HL-60/S4 (cell line): ENCODE data around the gene TM7SF2.

Source experiments
- in situ Hi-C: fragments of 300-500 bp; cut with MboI; formaldehyde crosslinking; loops from 2 replicates; pipeline ENCODE4 v1.14.3; 2022; ENCODE audit warnings: low sequenced_read_pairs

Gene TM7SF2

DNA sequence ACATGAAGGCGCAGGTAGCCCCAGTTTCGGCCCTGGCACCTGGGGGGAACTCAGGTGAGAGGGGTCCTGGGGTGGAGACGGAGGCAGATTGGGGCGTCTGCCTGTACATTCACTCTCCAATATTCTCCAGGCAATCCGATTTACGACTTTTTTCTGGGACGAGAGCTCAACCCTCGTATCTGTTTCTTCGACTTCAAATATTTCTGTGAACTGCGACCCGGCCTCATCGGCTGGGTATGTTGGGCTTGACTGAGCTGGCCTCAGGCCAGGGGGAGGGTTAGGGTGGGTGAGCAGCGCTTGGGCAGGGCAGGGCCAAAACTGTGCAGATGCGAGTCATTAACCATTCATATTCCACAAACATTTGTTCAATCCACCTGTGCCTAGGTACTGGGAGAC is 1.7 kb downstream of the TM7SF2 start:
- in situ Hi-C loops = loop anchor here (10.0 kb wide), 1 partner anchor 269 kb away; the partner anchor contains the start of gene CDC42BPG

DNA sequence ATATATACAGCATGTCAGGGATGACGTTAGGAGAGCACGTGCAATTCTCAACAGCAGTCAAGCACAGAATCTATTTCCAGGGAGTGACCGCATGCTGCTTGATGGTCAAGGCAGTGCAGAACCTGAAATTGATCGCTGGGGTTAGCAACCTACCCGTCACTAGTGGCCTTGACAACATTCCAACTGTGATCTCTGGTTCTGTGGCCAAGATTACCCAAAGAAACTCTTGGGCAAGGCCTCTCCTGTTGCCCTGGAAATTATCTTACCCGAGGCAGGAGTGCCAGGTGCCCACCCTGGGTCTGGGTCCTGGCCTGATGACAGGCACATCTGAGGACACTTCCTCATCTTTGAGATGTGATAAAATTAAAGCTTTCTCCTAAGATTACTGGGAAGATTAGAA is 2.2 kb downstream of the TM7SF2 start:
- in situ Hi-C loops = loop anchor here (10.0 kb wide), 1 partner anchor 269 kb away; the partner anchor contains the start of gene CDC42BPG

DNA sequence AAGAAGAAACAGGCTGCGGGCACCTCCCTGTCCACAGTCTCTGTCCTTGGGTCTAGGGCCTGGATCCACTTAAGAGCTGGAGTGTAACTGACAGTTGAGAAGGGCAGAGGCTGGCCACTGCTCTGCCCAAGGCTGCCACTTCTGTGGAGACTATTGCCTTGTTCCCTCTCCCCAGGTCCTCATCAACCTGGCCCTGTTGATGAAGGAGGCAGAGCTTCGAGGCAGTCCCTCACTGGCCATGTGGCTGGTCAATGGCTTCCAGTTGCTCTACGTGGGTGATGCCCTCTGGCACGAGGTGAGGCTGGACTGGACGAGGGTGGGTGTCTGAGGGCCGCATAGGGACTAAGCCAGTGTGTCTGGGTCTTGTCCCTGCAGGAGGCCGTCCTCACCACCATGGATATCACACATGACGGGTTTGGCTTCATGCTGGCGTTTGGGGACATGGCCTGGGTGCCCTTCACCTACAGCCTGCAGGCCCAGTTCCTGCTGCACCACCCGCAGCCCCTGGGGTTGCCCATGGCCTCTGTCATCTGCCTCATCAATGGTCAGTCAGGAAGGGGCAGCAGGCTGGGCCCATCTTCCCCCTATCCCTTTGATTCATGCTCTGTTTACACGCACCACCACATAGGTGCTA is 3.0 kb downstream of the TM7SF2 start:
- in situ Hi-C loops = loop anchor here (10.0 kb wide), 1 partner anchor 270 kb away; the partner anchor contains the start of gene CDC42BPG

DNA sequence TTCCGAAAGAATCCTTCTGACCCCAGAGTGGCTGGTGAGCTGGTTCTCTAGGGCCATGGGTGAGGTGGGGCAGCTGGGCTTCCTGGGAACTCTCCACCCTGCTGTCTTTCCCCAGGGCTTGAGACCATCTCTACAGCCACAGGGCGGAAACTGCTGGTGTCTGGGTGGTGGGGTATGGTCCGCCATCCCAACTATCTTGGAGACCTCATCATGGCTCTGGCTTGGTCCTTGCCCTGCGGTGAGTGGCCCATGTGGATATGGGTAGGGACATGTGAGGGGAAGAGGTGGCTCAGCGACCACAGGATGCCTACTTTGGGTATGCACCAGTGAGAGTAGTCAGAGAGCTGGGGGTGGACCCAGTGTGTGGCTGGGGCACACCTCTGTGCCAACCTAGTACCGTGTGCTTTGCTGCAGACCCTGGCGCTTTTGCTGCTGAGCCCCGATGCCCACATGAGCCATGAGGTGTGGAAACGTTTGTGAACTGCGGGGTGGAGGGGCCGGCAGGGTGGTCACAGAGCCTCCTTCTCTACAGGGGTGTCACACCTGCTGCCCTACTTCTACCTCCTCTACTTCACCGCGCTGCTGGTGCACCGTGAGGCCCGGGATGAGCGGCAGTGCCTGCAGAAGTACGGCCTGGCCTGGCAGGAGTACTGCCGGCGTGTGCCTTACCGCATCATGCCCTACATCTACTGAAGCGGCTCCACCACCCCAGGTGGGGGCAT is 3.9 kb downstream of the TM7SF2 start:
- in situ Hi-C loops = loop anchor here (10.0 kb wide), 1 partner anchor 271 kb away; the partner anchor contains the start of gene CDC42BPG

DNA sequence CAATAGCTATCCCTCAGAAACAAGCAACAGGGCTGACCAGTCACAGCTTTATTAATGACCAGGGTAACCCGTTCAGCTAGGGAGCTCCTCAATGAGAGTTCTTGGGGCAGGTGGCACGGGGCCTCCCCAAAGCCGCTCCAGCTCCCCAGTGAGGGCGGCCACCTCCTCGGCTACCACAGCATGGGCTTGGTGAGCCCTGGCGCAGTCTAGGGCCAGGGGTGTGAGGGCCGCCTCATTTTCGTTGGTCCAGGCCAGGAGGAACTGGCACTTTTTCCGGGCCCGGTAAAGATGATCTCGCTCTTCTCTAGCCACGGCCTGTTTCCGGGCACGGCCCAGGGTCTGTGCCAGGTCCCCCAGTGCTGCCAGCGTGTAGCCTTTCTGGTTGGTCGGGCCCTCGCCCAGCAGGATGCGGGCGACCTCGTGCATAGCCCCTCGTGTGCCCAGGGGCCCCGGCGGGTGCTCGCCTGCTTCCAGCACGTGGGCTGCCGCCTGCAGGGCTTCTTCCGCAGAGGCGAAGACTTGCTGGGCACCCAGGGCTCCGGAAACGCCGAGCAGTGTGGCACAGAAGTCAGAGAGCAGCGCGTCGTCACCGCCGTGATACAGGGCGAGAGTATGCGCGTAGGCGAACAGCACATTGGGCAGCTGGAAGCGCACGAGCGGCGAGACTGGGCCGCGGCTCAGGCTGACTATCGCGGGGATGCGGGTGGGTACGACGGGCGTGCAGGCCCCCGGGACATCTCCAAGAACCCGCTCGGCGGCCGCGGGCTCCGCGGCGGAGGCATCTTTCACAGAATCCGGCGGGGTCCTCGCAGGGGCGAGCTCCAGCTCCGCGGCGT is 4.9 kb downstream of the TM7SF2 start:
- in situ Hi-C loops = loop anchor here (10.0 kb wide), 1 partner anchor 272 kb away; the partner anchor contains the start of gene CDC42BPG

DNA sequence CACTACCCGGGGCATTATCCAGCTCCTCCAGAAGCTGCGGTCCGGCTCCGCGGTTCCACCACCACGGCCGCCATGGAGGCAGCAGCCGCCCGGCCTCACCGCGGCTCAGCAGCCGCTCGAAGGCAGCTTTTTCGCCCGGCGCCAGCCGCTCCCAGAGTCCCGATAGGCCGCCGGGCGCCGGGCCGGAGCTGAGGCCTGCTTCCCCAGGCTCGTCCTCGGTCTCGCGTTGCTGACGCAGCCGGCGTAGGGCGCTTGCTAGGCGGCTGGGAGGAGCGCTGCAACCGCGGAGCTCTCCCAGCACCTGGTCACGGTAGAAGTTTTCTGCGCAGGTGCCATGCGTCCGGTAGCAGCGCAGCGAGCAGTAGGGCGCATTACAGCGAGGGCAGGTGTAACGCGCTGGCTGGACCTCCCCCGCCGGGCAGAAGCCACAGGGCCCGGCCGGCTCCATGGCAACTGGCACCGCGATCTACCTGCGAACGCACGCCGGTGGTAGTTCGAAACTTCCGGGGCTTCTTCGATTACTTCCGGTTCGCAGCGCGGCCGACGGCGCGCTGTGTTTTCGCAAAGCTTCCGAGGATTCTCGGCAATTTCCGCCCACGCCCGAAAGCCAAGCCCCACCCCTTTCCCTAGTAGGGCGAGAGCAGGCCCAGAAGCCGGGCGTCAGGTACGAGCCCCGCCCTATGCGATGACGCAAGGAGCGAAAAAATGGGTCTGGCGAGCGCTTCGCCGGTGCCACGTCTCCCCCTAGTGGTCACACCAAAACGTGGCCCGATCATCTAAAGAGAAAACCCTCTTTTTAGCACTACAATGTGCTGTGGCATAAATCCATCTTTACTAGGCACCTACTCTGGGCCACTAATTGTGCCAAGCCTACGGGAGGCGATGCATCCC is 5.8 kb downstream of the TM7SF2 start, which contains the start of gene ZNHIT2:
Gene ZNHIT2, minus strand, starts transcription at position 496 of the 891 bp plus-strand sequence. Its CDS starts 48 bp downstream, at position 448.
- in situ Hi-C loops = loop anchor here (10.0 kb wide), 1 partner anchor 273 kb away; the partner anchor contains the start of gene CDC42BPG

DNA sequence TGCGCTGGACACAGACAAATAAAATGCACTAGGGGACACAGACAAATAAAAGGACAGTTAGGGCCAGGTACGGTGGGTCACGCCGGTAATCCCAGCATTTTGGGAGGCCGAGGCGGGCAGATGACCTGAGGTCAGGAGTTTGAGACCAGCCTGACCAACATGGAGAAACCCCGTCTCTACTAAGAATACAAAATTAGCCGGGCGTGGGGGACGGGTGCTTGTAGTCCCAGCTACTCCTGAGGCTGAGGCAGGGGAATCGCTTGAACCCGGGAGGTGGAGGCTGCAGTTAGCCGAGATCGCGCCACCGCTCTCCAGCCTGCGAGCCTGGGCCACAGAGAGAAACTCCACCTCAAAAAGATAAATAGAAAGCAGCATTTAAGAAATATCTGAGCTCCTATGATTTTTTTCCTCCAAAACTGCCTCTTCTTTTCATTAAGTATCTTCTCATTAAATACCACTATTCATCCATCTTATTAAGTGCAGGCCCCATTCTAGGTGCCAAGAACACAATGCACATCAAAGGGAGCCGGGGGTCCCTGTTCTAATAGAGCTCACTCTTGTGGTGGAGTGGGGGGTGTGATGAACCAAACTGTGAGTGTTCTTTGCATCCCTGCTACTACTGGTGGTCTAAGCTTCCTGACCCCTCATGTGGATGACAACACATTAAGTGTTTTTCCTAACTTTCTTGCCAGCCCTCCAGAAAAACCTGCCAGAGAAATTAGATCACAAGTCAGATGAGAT is 6.6 kb downstream of the TM7SF2 start:
- in situ Hi-C loops = loop anchor here (10.0 kb wide), 1 partner anchor 273 kb away; the partner anchor contains the start of gene CDC42BPG

DNA sequence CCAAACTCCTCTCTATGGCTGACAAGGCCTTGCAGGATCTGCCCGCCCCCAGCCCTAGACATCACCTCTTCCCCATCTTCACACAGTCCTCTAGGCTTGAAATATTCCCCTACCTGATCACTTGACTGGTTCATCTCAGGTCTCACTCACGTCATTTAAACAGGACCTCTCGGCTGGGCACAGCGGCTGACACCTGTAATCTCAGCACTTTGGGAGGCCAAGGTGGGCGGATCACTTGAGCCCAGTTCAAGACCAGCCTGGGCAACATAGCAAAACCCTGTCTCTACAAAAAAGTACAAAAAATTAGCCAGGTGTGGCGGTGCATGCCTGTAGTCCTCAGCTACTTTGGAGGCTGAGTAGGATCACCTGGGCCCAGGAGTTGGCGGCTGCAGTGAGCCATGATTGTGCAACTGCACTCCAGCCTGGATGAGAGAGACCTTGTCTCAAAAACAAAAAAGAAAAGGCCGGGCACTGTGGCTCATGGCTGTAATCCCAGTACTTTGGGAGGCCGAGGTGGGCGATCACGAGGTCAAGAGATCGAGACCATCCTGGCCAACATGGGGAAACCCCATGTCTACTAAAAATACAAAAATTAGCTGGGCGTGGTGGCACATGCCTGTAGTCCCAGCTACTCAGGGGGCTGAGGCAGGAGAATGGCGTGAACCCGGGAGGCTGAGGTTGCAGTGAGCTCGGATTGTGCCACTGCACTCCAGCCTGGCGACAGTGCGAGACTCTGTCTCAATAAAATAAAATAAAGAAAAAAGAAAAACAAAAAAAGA is 7.4 kb downstream of the TM7SF2 start:
- in situ Hi-C loops = loop anchor here (10.0 kb wide), 1 partner anchor 274 kb away; the partner anchor contains the start of gene CDC42BPG

DNA sequence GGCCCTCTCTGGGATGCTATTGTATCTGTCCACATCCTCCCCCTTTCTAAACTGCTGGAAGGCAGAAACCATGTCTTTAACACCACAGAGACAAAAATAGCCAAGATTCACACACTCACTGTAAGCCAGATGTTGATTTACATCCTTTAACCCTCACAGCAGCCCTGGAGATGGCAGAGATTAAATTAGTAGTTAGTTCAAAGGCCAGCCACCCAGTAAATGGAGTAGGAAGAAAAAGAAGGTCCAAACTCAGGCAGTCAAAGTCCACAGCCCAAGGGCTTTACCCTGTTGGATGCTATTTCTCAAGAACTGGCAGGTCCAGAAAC is 8.0 kb downstream of the TM7SF2 start:
- in situ Hi-C loops = loop anchor here (10.0 kb wide), 1 partner anchor 275 kb away; the partner anchor contains the start of gene CDC42BPG

DNA sequence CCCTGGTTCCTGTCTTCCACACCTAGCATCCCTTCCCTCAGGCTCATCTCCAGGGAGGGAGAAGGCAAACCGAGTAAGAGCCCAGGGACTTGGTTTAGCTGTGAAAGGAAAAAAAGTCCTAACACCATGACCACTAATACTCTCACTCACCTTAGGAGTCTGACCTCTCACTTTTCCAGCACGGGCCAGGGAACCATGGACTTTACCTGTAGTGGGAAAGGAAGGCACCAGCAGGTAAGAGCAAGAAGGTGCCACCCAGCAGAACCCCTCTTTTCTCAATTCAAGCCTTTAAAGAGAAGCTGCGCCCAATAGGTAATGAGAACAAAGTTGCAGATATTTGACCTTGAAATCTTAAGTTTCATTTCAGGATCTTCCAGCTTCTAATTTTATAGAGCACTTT is 9.2 kb downstream of the TM7SF2 start:
- in situ Hi-C loops = no loop called here

DNA sequence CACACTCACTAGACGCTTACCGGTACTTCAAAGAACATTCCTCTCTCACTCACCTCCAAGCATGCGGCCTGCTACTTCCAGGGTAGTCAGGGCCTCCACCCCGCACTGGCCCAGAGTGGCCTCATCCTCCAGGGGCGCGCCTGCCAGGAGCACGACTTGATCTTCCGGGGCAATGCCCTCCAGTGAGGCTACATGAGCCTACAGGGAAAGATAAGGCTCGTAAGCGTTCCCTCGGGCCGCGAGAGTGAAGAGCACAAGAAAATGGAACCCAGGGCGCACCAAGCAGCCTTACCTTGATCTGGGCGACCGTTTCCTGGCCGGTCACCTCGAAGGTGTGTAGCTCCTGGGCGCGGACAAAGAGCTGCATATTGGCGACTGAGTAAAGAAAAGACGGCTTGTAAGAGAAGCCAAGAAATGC is 9.8 kb downstream of the TM7SF2 start:
- in situ Hi-C loops = no loop called here

DNA sequence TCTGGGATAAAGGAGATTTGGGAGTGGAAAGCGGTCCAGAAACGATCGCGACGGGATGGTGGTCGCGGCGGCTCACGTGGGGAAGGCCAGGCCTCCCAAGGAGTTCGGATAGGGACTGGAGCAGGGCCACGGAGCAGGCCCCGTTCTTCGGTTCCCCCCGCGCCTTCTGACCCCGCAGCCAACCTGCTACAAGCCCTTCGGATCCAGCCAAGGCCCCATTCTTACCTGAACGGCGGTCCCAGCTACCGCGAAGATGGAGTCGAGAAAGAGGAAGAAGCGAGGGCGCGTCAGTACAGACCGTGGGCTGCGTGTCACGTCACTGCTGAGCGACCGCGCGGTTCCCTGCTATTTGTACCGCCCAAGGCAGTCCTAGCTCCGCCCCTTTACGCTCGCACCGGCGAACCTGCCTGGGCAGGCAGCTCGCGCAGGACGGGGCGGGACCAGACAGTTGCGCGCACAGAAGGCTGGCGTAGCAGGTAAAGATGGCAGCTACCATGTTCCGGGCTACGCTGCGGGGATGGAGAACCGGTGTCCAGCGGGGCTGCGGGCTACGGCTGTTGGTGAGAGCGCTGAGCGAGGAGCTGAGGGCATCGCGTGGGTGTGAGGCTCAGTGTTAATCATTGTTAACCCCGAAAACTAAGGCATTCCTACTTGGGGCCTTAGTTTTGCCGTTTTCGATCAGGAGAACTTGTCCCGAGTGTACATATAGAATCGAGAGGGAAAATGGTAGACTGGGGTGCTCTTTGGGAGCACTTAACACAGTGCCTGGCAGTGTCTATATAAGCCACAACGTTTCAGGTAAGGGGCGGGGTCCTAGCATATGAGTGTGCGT is 10.4 kb downstream of the TM7SF2 start, which contains the start of the genes FAU and MRPL49:
Gene FAU, minus strand, starts transcription at position 270 of the 832 bp plus-strand sequence. CDS start 321 bp downstream, outside the sequence.
Gene MRPL49, plus strand, starts transcription at position 457 of the 832 bp plus-strand sequence. Its CDS starts 26 bp downstream, at position 483.
- in situ Hi-C loops = no loop called here

DNA sequence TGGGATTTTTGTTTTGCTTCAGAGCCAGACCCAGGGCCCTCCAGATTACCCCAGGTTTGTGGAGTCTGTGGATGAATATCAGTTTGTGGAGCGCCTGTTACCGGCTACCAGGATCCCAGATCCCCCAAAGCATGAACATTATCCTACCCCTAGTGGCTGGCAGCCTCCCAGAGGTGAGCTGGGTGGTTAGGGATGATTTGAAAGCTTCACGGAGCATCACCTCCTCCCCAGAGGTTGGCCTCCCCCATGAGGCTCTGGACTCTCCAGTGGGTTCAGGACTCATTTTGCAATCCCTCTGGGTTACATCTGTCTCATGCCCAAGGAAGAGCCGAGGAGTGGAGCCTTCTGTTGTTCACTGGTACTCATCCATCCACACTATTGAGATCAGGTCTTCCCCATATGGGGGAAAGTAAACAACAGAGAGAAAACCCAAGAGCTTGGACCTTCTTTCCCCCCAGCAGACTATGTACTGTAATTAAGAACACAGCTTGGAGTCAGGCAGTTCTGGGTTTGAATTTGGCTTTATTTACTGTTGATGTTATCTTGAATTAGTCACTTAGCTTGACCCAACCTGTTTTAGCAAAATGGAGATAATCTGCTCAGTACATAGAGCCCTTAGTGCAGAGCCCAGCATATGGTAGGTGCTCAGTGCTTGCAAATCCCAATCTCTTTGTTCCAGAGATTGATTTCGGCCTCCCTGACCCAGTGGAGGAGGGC is 13.0 kb downstream of the TM7SF2 start:
- in situ Hi-C loops = no loop called here

DNA sequence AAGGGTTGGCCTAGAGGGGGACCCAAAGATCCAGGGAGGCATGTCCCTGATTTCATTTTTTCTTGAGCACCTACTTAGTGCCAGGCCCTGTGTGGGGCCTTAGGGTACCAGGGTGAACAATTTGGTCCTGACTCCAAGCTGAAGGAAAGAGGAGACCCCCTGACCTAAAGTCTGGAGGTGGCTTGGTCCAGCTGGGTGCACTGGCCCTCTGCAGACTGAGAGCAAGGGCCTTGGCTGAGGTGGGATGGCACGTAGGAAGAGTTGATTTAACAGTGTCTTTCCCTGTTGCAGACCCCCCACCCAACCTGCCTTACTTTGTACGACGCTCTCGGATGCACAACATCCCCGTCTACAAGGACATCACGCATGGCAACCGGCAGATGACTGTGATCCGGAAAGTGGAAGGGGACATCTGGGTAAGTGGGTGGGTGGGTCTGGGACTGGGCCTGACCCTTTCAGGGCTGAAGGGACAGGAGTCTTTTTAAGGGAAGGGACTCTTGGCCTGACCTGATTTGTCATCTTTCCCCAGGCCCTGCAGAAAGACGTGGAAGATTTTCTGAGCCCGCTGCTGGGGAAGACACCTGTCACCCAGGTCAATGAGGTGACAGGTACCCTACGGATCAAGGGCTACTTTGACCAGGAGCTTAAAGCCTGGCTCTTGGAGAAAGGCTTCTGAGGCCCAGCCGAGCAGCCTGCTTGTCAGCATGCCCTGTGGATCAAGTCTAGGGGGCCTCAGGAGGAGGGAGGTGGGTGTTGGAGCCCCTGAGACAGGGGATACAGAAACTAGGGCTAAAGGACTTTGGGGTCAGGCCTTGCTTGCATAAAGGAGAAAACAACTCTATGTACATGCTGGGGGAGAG is 13.8 kb downstream of the TM7SF2 start:
- in situ Hi-C loops = no loop called here

DNA sequence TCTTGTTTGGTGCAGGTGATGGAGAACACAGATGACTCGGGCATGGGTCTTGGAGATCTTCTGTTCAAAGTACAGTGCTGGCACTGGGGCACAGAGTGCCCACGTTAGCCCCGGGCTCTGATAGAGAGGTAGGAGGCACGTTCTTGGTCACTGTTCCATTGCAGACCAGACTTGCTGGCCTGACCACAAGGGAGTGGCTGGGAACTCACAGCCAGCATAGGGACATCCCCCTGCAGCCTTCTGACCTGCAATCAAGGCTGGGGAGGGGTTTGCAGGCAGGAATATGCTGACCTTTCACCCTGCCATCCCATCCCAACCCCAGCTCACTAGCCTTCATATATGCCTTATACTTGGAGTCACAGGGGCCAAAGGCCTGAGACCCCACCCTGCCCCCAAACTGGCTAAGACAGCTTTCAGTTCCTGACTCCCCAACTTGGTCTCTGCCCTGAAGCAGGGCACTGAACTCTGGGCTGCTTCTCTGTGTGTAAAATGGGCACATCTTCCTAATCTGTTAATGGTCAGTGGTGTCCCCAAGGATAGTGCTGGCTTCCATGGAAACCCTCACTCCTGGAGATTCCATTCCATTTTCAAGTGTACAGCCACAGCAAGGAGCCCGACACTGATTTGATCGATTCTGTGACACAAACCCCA is 15.1 kb downstream of the TM7SF2 start:
- in situ Hi-C loops = no loop called here
